Measurements from ENCODE around the gene DNAJB12. TPM values are rescaled to one million over a fixed set of nuclear protein-coding genes. Genes with fewer than 3 reads are reported as not detected.
A peak's percentile ranks its signal among the peaks of the same experiment; 100 is the strongest.

Gene DNAJB12
- total RNA-seq, 2 experiments from 2014 or later: 23.8 to 26.7 TPM

- Mint-ChIP-seq H3K4me3 (no peak overlapping the region), H3K4me1 (peaks cover 19% of the 10 kb centered on the region), H3K9me3 (no peaks in the 10 kb centered on the region), H3K36me3 (ENCODE audit: low read depth) (no peaks in the 10 kb centered on the region), H3K27ac (no peak overlapping the region), H3K27me3 (no peaks in the 10 kb centered on the region)
- no peak for DNase-seq
- ChIA-PET POLR2A (no interaction called here), CTCF (interaction anchor here (0.6 to 1.6 kb wide), 5 partner anchors 10 to 459 kb away, joined by 3 to 7 read pairs (median 5); no protein-coding TSS in a partner anchor)
These were observed 20.5 kb upstream of the DNAJB12 start for GRCh38 chr10:72375173-72375572.

- H3K27ac Mint-ChIP-seq: peak overlapping the region; percentile 65
- H3K4me3 Mint-ChIP-seq: no peak overlapping the region
- DNase-seq: peak; percentile 42
- ChIA-PET POLR2A (no interaction called here), CTCF (no interaction called here)
- no peaks in the 10 kb centered on the region for H3K27me3 Mint-ChIP-seq
- H3K9me3 Mint-ChIP-seq: no peaks in the 10 kb centered on the region
- peaks cover 3% of the 10 kb centered on the region for H3K36me3 Mint-ChIP-seq (ENCODE audit: low read depth)
- peaks cover 20% of the 10 kb centered on the region for H3K4me1 Mint-ChIP-seq
These were observed 15.5 kb upstream of the DNAJB12 start for GRCh38 chr10:72370201-72370722.

GRCh38 chr10:72367301-72367960 is 12.7 kb upstream of the DNAJB12 start:
- Mint-ChIP-seq H3K9me3 (no peaks in the 10 kb centered on the region), H3K27me3 (no peaks in the 10 kb centered on the region), H3K4me1 (peaks cover 33% of the 10 kb centered on the region), H3K36me3 (ENCODE audit: low read depth) (peaks cover 3% of the 10 kb centered on the region), H3K4me3 (no peak overlapping the region), H3K27ac (no peak overlapping the region)
- no peak for DNase-seq
- POLR2A ChIA-PET: no interaction called here
- CTCF ChIA-PET: no interaction called here

- peaks cover 3% of the 10 kb centered on the region for H3K36me3 Mint-ChIP-seq (ENCODE audit: low read depth)
These were observed 10.6 kb upstream of the DNAJB12 start for GRCh38 chr10:72365106-72365895.

GRCh38 chr10:72364239-72364777 is 9.6 kb upstream of the DNAJB12 start:
- POLR2A ChIA-PET: interaction anchor here (0.7 to 2.5 kb wide), 4 partner anchors 10 to 471 kb away, joined by 3 to 14 read pairs (median 9); partner anchors contain the start of gene DNAJB12
- H3K27me3 Mint-ChIP-seq: peaks cover 3% of the 10 kb centered on the region

More at GRCh38 chr10:72365106-72365895, 10.6 kb upstream of the DNAJB12 start:
- H3K27me3 Mint-ChIP-seq: peaks cover 3% of the 10 kb centered on the region
- H3K4me1 Mint-ChIP-seq: peaks cover 28% of the 10 kb centered on the region
- no peaks in the 10 kb centered on the region for H3K9me3 Mint-ChIP-seq
- H3K27ac Mint-ChIP-seq: no peak overlapping the region
- ChIA-PET CTCF (interaction anchor here (0.7 to 2.6 kb wide), 19 partner anchors 8 to 794 kb away, joined by 3 to 35 read pairs (median 4); partner anchors contain the start of genes DNAJB12 and MCU), POLR2A (interaction anchor here (1.7 to 2.5 kb wide), 3 partner anchors 11 to 470 kb away, joined by 5 to 14 read pairs (median 13); partner anchors contain the start of gene DNAJB12)
- H3K4me3 Mint-ChIP-seq: no peak overlapping the region
- DNase-seq: no peak

GRCh38 chr10:72356987-72357386 is 2.3 kb upstream of the DNAJB12 start:
- DNase-seq: no peak
- Mint-ChIP-seq H3K27me3 (peaks cover 5% of the 10 kb centered on the region), H3K36me3 (ENCODE audit: low read depth) (peaks cover 12% of the 10 kb centered on the region), H3K4me1 (peaks cover 27% of the 10 kb centered on the region), H3K4me3 (no peak overlapping the region), H3K27ac (no peak overlapping the region), H3K9me3 (no peaks in the 10 kb centered on the region)
- POLR2A ChIA-PET: no interaction called here
- CTCF ChIA-PET: no interaction called here

More at GRCh38 chr10:72364239-72364777, 9.6 kb upstream of the DNAJB12 start:
- Mint-ChIP-seq H3K4me3 (no peak overlapping the region), H3K36me3 (ENCODE audit: low read depth) (peaks cover 2% of the 10 kb centered on the region), H3K9me3 (no peaks in the 10 kb centered on the region), H3K4me1 (peaks cover 19% of the 10 kb centered on the region), H3K27ac (no peak overlapping the region)
- peak; percentile 88 for DNase-seq
- CTCF ChIA-PET: interaction anchor here (0.5 to 2.6 kb wide), 18 partner anchors 9 to 795 kb away, joined by 3 to 35 read pairs (median 4); partner anchors contain the start of genes DNAJB12 and MCU

- Mint-ChIP-seq H3K9me3 (no peaks in the 10 kb centered on the region), H3K36me3 (ENCODE audit: low read depth) (peaks cover 16% of the 10 kb centered on the region), H3K4me1 (peaks cover 31% of the 10 kb centered on the region), H3K27me3 (peaks cover 5% of the 10 kb centered on the region), H3K27ac (no peak overlapping the region), H3K4me3 (peak overlapping the region; percentile 30)
- ChIA-PET POLR2A (no interaction called here), CTCF (interaction anchor here (2.4 kb wide), 1 partner anchor 8 kb away, joined by 6 read pairs; no protein-coding TSS in a partner anchor)
- DNase-seq: no peak
These were observed 1.4 kb upstream of the DNAJB12 start for GRCh38 chr10:72356115-72356514.

- peak overlapping the region; percentile 95 for H3K4me3 Mint-ChIP-seq
- ChIA-PET POLR2A (interaction anchor here (0.8 to 2.8 kb wide), 7 partner anchors 9 to 892 kb away, joined by 3 to 13 read pairs (median 4); partner anchors contain the start of gene DNAJC9), CTCF (interaction anchor here (0.6 to 2.4 kb wide), 8 partner anchors 9 to 582 kb away, joined by 3 to 8 read pairs (median 4); no protein-coding TSS in a partner anchor)
- peaks cover 31% of the 10 kb centered on the region for H3K4me1 Mint-ChIP-seq
- H3K36me3 Mint-ChIP-seq (ENCODE audit: low read depth): peaks cover 19% of the 10 kb centered on the region
- no peaks in the 10 kb centered on the region for H3K9me3 Mint-ChIP-seq
- no peak for DNase-seq
- peak overlapping the region; percentile 91 for H3K27ac Mint-ChIP-seq
- peaks cover 2% of the 10 kb centered on the region for H3K27me3 Mint-ChIP-seq
These were observed 466 bp upstream of the DNAJB12 start for GRCh38 chr10:72355214-72355555.

GRCh38 chr10:72353965-72354355 is 759 bp downstream of the DNAJB12 start:
- DNase-seq: no peak
- CTCF ChIA-PET: interaction anchor here (0.5 to 2.5 kb wide), 6 partner anchors 14 to 305 kb away, joined by 3 to 8 read pairs (median 4); no protein-coding TSS in a partner anchor
- H3K9me3 Mint-ChIP-seq: no peaks in the 10 kb centered on the region
- H3K27me3 Mint-ChIP-seq: peaks cover 2% of the 10 kb centered on the region
- peaks cover 24% of the 10 kb centered on the region for H3K36me3 Mint-ChIP-seq (ENCODE audit: low read depth)
- peak overlapping the region; percentile 95 for H3K4me3 Mint-ChIP-seq
- peaks cover 40% of the 10 kb centered on the region for H3K4me1 Mint-ChIP-seq
- H3K27ac Mint-ChIP-seq: peak overlapping the region; percentile 91
- POLR2A ChIA-PET: interaction anchor here (0.8 to 2.8 kb wide), 8 partner anchors 10 to 893 kb away, joined by 3 to 13 read pairs (median 6); partner anchors contain the start of genes ANAPC16, ASCC1 and DNAJC9

- CTCF ChIA-PET: interaction anchor here (0.5 to 2.5 kb wide), 7 partner anchors 12 to 305 kb away, joined by 3 to 8 read pairs (median 4); no protein-coding TSS in a partner anchor
- Mint-ChIP-seq H3K27ac (peak overlapping the region; percentile 91), H3K4me3 (peak overlapping the region; percentile 95), H3K4me1 (peaks cover 42% of the 10 kb centered on the region), H3K9me3 (no peaks in the 10 kb centered on the region), H3K36me3 (ENCODE audit: low read depth) (peaks cover 30% of the 10 kb centered on the region), H3K27me3 (peaks cover 2% of the 10 kb centered on the region)
- no peak for DNase-seq
- POLR2A ChIA-PET: interaction anchor here (0.8 to 2.8 kb wide), 7 partner anchors 11 to 894 kb away, joined by 3 to 13 read pairs (median 5); partner anchors contain the start of genes ANAPC16, ASCC1 and DNAJC9
These were observed 1.4 kb downstream of the DNAJB12 start for GRCh38 chr10:72353028-72353964.

- Mint-ChIP-seq H3K36me3 (ENCODE audit: low read depth) (peaks cover 31% of the 10 kb centered on the region), H3K4me1 (peaks cover 42% of the 10 kb centered on the region), H3K9me3 (no peaks in the 10 kb centered on the region), H3K4me3 (no peak overlapping the region), H3K27ac (no peak overlapping the region), H3K27me3 (no peaks in the 10 kb centered on the region)
- no peak for DNase-seq
- POLR2A ChIA-PET: interaction anchor here (1.2 to 2.4 kb wide), 2 partner anchors 9 to 16 kb away, joined by 3 to 11 read pairs; no protein-coding TSS in a partner anchor
- CTCF ChIA-PET: interaction anchor here (1.0 to 2.5 kb wide), 3 partner anchors 11 to 303 kb away, joined by 3 to 7 read pairs (median 6); no protein-coding TSS in a partner anchor
These were observed 3.2 kb downstream of the DNAJB12 start for GRCh38 chr10:72351479-72351878.
